Mesendoderm (in vitro differentiated cells): ENCODE data around the gene NPIPA8. TPM values are rescaled to one million over a fixed set of nuclear protein-coding genes. Genes with fewer than 3 reads are reported as not detected.
"Not testable (repeated sequence)": the region's sequence is repeated elsewhere in the genome, so short reads cannot be mapped to it uniquely, and the experiment has no call there.

Experiments
- DNase-seq: peaks from one replicate; pipeline ENCODE4 v3.0.0; 2013
- H2AK5ac ChIP-seq: 2 replicates; pipeline ENCODE4 v1.6.1; 2013; ENCODE audit warnings: low read length, inconsistent platforms
- H2BK120ac ChIP-seq: 2 replicates; pipeline ENCODE4 v1.6.1; 2013; ENCODE audit warnings: low read depth, mild to moderate bottlenecking, low read length, moderate library complexity, mixed read lengths
- H2BK15ac ChIP-seq: replicated peaks from 2 replicates; pipeline ENCODE4 v1.6.1; 2013; ENCODE audit warnings: low read depth, mild to moderate bottlenecking, moderate library complexity
- H2BK5ac ChIP-seq: 2 replicates; pipeline ENCODE4 v1.6.1; 2013; ENCODE audit warnings: low read length, inconsistent platforms
- H3K18ac ChIP-seq: 2 replicates; pipeline ENCODE4 v1.6.1; 2013; ENCODE audit warnings: mild to moderate bottlenecking, low read length, mixed read lengths
- H3K23ac ChIP-seq: one replicate; pipeline ENCODE4 v1.6.1; 2013; ENCODE audit warnings: low read length
- H3K27ac ChIP-seq: 2 replicates; pipeline ENCODE4 v1.5.1; 2013; ENCODE audit warnings: low read depth, mild to moderate bottlenecking, inconsistent platforms, low read length, moderate library complexity
- H3K27me3 ChIP-seq: 2 replicates; pipeline ENCODE4 v1.6.1; 2013; ENCODE audit warnings: low read length, control low read depth, mild to moderate bottlenecking, inconsistent platforms; ENCODE audit not compliant: insufficient read depth, poor library complexity
- H3K36me3 ChIP-seq: 2 replicates; pipeline ENCODE4 v1.6.1; 2013; ENCODE audit warnings: low read length, inconsistent platforms; ENCODE audit not compliant: control insufficient read depth, insufficient read depth
- H3K4ac ChIP-seq: one replicate; pipeline ENCODE4 v1.6.1; 2013; ENCODE audit warnings: low read depth, mild to moderate bottlenecking, low read length, moderate library complexity
- H3K4me1 ChIP-seq: 2 replicates; pipeline ENCODE4 v1.6.1; 2013; ENCODE audit warnings: low read depth, low read length, inconsistent platforms; ENCODE audit not compliant: control insufficient read depth
- H3K4me2 ChIP-seq: 2 replicates; pipeline ENCODE4 v1.6.1; 2013; ENCODE audit warnings: low read length
- H3K4me3 ChIP-seq: 2 replicates; pipeline ENCODE4 v1.5.1; 2013; ENCODE audit warnings: mild to moderate bottlenecking, low read length
- H3K56ac ChIP-seq: one replicate; pipeline ENCODE4 v1.6.1; 2013; ENCODE audit warnings: low read length
- H3K79me1 ChIP-seq: 2 replicates; pipeline ENCODE4 v1.6.1; 2013; ENCODE audit warnings: low read length, inconsistent platforms
- H3K79me2 ChIP-seq: 2 replicates; pipeline ENCODE4 v1.6.1; 2013; ENCODE audit warnings: mild to moderate bottlenecking, low read length; ENCODE audit not compliant: control insufficient read depth, insufficient read depth
- H3K9ac ChIP-seq: 2 replicates; pipeline ENCODE4 v1.6.1; 2013; ENCODE audit warnings: low read length, inconsistent platforms
- H4K5ac ChIP-seq: one replicate; pipeline ENCODE4 v1.6.1; 2013; ENCODE audit warnings: low read length
- H4K8ac ChIP-seq: one replicate; pipeline ENCODE4 v1.6.1; 2013; ENCODE audit warnings: low read depth, mild to moderate bottlenecking, control low read depth, low read length, moderate library complexity
- WGBS: extraction: QIAGEN DNeasy Blood & Tissue Kit; methylation state at CpG from one replicate; pipeline ENCODE4 v1.1.7; 2013; ENCODE audit warnings: low lambda C conversion rate, missing lambda C conversion rate; ENCODE audit not compliant: insufficient coverage; ENCODE audit errors: extremely low coverage; 5-methylcytosine and 5-hydroxymethylcytosine counted together
- polyA plus RNA-seq, 2 experiments: library from polyadenylated mRNA; stranded (reverse); fragments of 200-250 nt; gene quantifications; one replicate each; pipeline ENCODE4 v1.2.3, GENCODE V29; 2013

Gene NPIPA8
- 1.8 TPM for polyA plus RNA-seq (2013, experiment 1 of 2)
- 5.4 TPM for polyA plus RNA-seq (2013, experiment 2 of 2)

- no CpG with 5 or more reads among the region's 21 CpGs for WGBS
- not testable (repeated sequence) for H3K4me2 ChIP-seq, H2BK120ac ChIP-seq, H3K27me3 ChIP-seq, H3K4me1 ChIP-seq, H3K4me3 ChIP-seq, H3K23ac ChIP-seq, H3K79me1 ChIP-seq, H4K8ac ChIP-seq, H3K36me3 ChIP-seq, DNase-seq, H3K27ac ChIP-seq, H3K18ac ChIP-seq, H3K4ac ChIP-seq, H3K79me2 ChIP-seq, H3K9ac ChIP-seq, H3K56ac ChIP-seq, H2BK5ac ChIP-seq, H2AK5ac ChIP-seq, H4K5ac ChIP-seq, H2BK15ac ChIP-seq
Observed at GRCh38 chr16:18336636-18337035, at the start of gene NPIPA8. TSS of gene NPIPA8 (minus strand) at chr16:18336736. CDS start at chr16:18332662, 4,074 bp downstream.

- DNase-seq, H3K23ac ChIP-seq, H3K27me3 ChIP-seq, H3K4me2 ChIP-seq, H3K9ac ChIP-seq, H3K27ac ChIP-seq, H3K79me2 ChIP-seq, H2AK5ac ChIP-seq, H3K79me1 ChIP-seq, H3K4ac ChIP-seq, H4K8ac ChIP-seq, H3K18ac ChIP-seq, H3K36me3 ChIP-seq, H3K56ac ChIP-seq, H3K4me1 ChIP-seq, H2BK15ac ChIP-seq, H4K5ac ChIP-seq, H3K4me3 ChIP-seq, H2BK5ac ChIP-seq, H2BK120ac ChIP-seq: not testable (repeated sequence)
- no CpG with 5 or more reads among the region's 33 CpGs for WGBS
Observed at GRCh38 chr16:18385285-18385684, 48.7 kb upstream of the NPIPA8 start.

- not testable (repeated sequence) for H3K4me2 ChIP-seq, DNase-seq, H3K4me1 ChIP-seq, H3K23ac ChIP-seq, H3K9ac ChIP-seq, H2AK5ac ChIP-seq, H3K4me3 ChIP-seq, H4K5ac ChIP-seq, H3K27ac ChIP-seq, H3K18ac ChIP-seq, H3K79me1 ChIP-seq, H3K79me2 ChIP-seq, H3K36me3 ChIP-seq, H3K4ac ChIP-seq, H4K8ac ChIP-seq, H2BK120ac ChIP-seq, H3K27me3 ChIP-seq, H2BK15ac ChIP-seq, H2BK5ac ChIP-seq, H3K56ac ChIP-seq
- WGBS, result no CpG with 5 or more reads among the region's 31 CpGs
Observed at GRCh38 chr16:18384869-18385268, 48.3 kb upstream of the NPIPA8 start.

- H3K4me1 ChIP-seq, H3K79me1 ChIP-seq, H3K36me3 ChIP-seq, H2BK5ac ChIP-seq, H2BK15ac ChIP-seq, H3K79me2 ChIP-seq, H2BK120ac ChIP-seq, H3K4me3 ChIP-seq, H3K27me3 ChIP-seq, H2AK5ac ChIP-seq, DNase-seq, H4K8ac ChIP-seq, H3K56ac ChIP-seq, H3K18ac ChIP-seq, H3K9ac ChIP-seq, H3K4ac ChIP-seq, H3K27ac ChIP-seq, H3K4me2 ChIP-seq, H4K5ac ChIP-seq, H3K23ac ChIP-seq: not testable (repeated sequence)
- no CpG with 5 or more reads among the region's 25 CpGs for WGBS
Observed at GRCh38 chr16:18384098-18384636, 47.6 kb upstream of the NPIPA8 start.

- not testable (repeated sequence) for H3K9ac ChIP-seq, H3K27ac ChIP-seq, H3K36me3 ChIP-seq, H2AK5ac ChIP-seq, H3K18ac ChIP-seq, H2BK5ac ChIP-seq, H4K8ac ChIP-seq, H3K4me1 ChIP-seq, H3K79me1 ChIP-seq, H4K5ac ChIP-seq, H3K4me3 ChIP-seq, H3K79me2 ChIP-seq, H3K56ac ChIP-seq, DNase-seq, H3K4me2 ChIP-seq, H2BK120ac ChIP-seq, H3K23ac ChIP-seq, H3K27me3 ChIP-seq, H2BK15ac ChIP-seq, H3K4ac ChIP-seq
- no CpG with 5 or more reads among the region's 28 CpGs for WGBS
Observed at GRCh38 chr16:18382696-18383095, 46.2 kb upstream of the NPIPA8 start.

GRCh38 chr16:18347742-18348141 lies 11.2 kb upstream of the NPIPA8 start:
- not testable (repeated sequence) for H3K4me2 ChIP-seq, H2BK120ac ChIP-seq, DNase-seq, H2BK15ac ChIP-seq, H3K9ac ChIP-seq, H2BK5ac ChIP-seq, H4K5ac ChIP-seq, H3K79me1 ChIP-seq, H3K27me3 ChIP-seq, H3K4me3 ChIP-seq, H3K4me1 ChIP-seq, H4K8ac ChIP-seq, H3K18ac ChIP-seq, H3K36me3 ChIP-seq, H3K79me2 ChIP-seq, H3K27ac ChIP-seq, H3K56ac ChIP-seq, H2AK5ac ChIP-seq, H3K23ac ChIP-seq, H3K4ac ChIP-seq
- whole genome bisulfite sequencing, result no CpG with 5 or more reads among the region's 22 CpGs
